Germinal center (tissue), 1 donor: ENCODE measurements around the gene CLDND2.

ENCODE experiments used
- DNase-seq: peaks from one replicate; pipeline ENCODE4 v3.0.0; 2012; ENCODE audit warnings: mixed read lengths, low spot score

CLDND2 gene

GRCh38 chr19:51382004-51382403 is 13.2 kb upstream of the CLDND2 start:
- DNase-seq: no peak

DNA sequence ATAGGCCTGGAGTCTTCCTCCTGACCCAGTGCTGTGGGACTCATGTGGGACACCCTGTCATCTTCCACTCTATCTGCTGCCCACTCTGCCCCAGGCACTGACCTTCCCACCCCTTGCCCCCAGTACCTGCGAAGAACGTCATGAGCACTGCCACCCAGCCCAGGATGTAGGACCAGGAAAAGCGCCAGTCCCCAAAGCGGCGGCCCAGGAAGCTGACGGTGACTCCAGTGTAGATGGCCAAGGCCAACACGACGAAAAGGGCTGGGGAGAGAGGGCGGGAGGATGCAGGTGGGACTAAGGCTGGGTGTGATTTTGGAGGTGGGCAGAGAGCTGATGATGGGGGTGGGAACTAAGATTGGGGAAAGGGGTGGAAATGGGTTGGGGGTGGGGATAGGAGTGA is 11.6 kb upstream of the CLDND2 start:
- no peak for DNase-seq

- no peak for DNase-seq
These were observed 8.6 kb upstream of the CLDND2 start for GRCh38 chr19:51377422-51377821.

DNA sequence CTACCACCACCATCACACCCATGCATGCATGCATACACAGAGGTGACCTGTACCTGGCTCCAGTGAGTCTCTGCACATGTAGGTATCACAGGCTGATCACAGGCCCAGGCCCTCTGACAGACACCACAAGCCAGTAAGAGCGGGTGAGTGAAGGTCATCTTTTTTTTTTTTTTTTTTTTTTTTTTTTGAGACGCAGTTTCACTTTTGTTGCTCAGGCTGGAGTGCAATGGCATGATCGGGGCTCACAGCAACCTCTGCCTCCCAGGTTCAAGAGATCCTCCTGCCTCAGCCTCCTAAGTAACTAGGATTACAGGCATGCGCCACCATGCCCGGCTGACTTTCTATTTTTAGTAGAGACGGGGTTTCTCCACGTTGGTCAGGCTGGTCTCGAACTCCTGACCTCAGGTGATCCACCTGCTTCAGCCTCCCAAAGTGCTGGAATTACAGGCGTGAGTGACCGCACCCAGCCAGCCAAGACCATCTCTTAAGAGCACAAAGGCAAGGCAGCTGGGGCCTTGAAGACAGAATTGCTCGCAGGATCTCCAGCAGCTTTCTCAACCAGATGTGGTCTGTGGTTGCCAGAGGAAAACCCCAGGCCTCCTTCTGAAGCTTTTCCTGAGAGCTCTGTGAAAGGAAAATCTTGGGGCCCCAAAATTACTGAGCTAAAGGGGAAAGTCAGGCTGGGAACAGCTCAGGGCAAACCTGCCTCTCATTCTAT is 6.9 kb upstream of the CLDND2 start:
- DNase-seq: no peak

- DNase-seq: no peak
These were observed 4.1 kb upstream of the CLDND2 start, which contains the start of gene NKG7 for GRCh38 chr19:51372649-51373504. Gene NKG7 (minus strand): TSS chr19:51372654. CDS start chr19:51372535, 119 bp downstream.

- no peak for DNase-seq
These were observed 3.3 kb upstream of the CLDND2 start for GRCh38 chr19:51372021-51372648.

DNA sequence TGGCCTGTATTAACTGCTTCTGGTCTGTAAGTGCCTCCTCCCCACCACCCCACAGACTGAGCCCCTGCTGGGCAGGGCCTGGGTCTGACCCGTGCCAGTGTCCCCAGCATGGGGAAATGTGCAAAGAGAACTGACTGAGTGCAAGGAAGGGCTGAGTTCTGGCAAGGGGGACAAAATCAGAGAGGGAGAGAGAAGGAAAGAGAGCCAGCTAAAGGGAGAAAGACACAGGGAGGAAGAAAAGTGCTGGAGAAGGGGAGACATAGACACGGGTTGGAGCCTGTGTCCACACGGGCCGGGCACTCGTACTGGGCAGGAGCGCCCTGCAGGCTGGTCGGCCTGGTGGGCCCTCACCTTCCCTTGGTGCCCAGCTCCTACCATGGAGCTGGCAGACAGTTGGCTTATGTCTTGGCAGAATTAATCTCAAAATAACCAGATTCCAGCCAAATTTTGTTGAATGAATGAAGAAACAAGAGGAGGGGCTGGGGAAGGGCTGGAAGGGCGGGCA is 2.4 kb upstream of the CLDND2 start:
- no peak for DNase-seq

GRCh38 chr19:51370230-51370629 is 1.4 kb upstream of the CLDND2 start:
- DNase-seq: no peak

DNA sequence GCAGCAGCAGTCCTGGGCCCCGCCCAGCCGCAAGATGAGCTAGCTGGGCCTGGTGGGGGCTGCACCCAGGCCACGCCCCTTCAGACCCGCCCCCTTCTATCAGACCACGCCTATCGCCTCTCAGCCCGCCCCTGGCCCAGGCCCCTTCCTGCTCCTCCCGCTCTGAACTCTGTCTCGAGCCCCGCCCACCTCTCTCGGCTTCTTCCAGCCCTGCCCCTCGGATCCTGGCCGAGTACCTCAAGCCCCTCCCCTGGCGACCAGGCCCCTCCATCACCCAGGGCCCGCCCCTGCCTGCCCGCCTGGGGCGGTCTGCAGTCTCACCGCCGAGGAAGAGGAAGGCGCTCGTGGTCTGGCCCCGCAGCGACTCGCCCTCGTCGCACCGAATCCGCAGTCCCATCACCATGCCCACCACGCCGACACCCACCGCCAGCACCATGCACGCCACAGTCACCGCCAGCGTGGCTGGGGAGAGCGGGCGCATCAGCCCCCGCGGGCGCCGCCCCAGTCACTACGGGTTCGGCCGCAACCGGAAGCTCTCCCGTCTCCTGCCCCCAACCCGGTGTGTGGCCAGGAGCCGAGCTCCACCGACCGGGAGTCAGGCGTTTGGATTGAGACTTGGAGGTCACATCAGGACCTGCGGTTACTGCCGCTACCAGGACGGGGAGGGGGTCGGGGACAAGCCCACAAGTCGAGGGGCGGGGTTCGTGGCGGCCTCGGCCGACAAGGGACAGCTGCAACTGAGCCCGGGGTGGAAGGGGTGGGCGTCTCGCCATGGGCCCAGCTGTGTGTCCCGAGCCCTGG is 1.0 kb downstream of the CLDND2 start:
- peak; percentile 98 for DNase-seq

GRCh38 chr19:51367255-51367564 is 1.6 kb downstream of the CLDND2 start:
- DNase-seq: peak; percentile 44

DNA sequence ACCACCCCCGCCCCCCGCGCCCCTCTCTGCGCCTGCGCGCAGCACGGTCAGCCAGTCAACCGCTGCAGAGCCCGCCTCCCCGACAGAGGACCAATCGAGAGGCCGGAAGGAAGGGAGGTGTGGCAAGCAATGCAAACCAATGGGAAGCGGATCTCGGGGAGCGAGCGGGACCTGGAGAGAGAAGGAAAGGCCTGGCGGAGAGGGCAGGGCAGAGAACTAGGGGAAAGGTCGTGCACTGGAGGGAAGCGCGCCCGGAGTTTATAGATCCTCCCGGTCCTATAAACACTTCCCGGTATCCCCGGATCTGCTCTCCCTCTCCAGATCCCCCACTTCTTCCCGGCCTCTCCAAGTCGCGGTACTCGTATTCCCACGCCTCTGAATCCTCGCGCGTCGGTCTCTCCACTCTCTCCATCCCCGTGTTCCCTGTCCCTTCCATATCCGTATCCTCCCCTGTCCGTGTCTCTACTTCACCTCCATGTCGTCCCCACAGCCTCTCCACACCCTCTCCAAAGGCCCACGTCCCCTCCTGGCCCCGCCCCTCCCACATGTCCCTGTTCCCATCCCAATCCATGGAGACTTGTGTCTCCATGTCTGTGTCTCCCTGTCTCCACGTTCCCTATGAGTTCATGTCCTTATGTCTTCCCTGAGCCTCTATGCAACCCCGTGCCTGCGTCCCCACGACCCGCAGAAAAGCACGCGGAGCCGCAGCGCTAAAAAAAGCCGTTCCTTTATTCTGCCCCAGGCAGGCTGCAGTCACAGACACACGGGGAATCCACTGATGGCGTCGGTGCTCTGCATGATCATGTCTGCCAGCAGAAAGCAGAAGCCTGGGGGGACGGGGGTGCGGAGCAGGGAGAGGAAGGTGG is 2.2 kb downstream of the CLDND2 start:
- DNase-seq: peak; percentile 95

DNA sequence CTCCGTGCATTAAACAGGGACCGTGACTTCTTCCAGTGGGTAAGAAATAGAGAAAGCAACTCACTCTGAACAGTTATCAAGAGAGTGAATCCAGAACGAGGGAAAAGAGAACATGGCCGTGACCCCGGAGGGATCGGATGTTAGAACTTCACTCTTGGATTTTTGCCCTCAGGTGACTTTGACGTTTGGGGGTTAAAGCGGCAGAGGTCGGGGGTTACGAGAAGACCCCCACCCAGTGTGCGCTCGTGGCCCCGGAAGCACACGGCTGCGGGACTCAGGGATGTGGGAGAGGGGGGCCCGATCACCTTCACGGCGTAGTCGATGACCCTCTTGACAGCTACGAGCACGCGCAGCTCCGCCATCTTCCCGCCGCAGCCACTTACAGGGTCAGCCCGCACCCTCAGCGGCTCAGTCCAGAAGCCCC is 2.8 kb downstream of the CLDND2 start, which contains the start of gene ETFB:
ETFB (minus strand) TSS at position 424 of the 424 bp plus-strand sequence; CDS start at position 362, 62 bp downstream.
- no peak for DNase-seq

DNA sequence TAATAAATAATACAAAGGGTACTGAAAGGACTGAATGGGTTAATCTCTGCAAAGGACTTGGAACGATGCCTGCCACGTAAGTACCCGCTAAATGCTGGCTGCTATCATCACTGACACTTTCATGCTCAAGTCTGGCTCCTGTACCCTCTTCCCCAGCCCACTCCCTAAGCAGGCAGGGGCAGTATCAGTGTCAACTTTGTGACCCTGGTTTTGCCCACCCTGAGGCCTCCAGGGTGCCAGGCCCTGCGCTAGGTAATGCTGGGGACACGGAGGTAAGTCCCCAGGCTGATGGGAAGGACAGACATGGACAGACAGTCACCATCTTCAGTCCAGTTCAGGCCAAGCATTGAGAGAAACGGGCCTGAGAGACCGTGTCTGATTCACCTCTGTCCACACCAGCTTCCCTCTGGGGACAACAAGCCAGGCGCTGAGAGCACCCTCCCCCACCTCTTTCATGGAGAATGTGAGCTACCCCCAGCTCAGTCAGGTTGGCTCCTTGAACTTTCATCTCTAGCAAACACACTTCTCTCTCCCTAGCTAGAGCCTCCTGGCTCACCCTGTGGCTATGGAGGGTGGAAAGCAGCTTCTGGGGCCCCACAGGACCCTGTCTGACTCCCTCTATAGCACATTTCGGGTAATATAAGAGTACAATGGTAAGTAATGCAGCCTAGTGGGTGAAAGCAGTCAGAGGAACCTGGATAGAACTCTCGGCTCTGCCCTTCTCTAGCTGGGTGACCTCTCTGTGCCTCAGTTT is 3.4 kb downstream of the CLDND2 start:
- no peak for DNase-seq

DNA sequence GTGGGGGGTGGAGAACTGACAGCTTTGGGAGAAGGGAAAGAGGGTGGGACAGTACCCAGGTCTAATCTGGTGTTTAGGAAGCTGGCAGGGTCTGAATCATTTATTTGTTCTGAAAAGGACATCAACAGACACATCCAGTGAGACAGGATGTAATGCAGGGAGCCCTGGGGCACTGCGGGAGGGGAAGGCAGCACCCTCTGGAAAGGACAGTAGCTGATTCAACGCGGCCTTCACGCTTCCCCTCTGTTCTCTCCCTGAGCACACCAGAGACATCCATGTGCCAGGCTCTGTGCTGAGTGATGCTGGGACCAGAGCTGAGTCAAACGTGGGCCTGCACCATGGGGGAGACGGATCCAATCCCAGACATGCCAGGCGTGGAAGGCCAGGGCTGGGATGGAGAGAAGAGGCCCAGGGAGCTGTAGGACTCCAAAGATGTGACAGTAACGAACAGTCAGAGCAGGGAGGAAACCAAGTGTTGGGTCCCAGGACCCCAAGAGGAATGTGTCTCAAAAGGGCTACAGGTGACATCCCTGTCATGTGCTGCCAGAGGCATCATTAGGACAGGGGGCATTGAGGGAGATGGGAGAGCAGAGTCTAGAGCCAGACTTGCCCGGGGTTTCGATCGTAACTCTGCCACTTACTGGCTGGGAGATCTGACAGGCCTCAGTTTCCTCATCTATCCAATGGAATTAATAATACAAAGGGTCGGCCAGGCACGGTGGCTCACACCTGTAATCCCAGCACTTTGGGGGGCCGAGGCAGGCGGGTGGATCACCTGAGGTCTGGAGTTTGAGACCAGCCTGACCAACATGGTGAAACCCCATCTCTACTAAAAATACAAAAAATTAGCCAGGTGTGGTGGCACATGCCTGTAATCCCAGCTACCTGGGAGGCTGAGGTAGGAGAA is 4.3 kb downstream of the CLDND2 start:
- DNase-seq: no peak

DNA sequence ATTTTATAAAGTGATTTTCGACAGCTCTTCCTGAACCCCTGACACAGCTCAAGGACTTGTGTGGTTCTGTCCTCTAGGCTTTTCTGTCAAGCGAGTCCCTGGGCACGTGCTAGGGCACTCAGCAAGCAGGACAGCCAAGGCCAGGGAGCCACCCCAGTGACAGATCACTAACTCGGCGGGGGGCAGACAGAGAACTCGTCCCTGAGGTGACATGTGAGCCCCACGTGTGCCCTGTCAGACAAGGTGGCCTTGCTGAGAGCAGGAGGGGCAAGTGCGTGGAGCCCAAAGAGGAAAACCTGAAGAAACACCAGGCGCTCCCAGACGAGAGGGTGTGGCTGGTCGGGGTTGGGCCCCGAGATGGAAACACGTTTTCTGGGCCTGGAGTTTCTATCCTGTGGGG is 7.6 kb downstream of the CLDND2 start:
- no peak for DNase-seq

GRCh38 chr19:51359294-51359693 is 9.5 kb downstream of the CLDND2 start:
- DNase-seq: no peak

DNA sequence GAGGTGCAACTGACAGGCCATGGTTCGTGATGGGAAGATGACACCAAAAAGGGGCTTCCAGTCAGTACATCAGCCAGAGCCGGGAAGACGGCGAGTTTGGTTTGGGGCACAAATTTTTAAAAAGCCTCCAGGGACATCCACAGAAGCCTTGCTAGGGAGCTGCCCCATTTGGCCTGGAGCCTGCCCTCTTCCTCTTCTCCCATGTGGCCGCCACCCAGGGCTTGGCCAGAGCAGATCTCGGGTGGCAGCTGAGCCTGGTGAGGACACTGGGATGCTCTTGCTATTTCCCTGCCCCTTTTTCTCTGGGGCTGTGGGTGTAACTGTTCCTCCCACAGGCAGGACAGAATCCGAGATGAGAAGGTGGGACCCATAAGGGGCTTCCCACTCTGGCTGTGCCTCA is 10.9 kb downstream of the CLDND2 start:
- DNase-seq: no peak

- DNase-seq: no peak
These were observed 12.5 kb downstream of the CLDND2 start for GRCh38 chr19:51356159-51356801.
